Measurements from ENCODE around the gene PAX5. TPM values are rescaled to one million over a fixed set of nuclear protein-coding genes. Genes with fewer than 3 reads are reported as not detected.

Gene PAX5
- polyA plus RNA-seq, 3 donors, result 0.03 to 0.15 TPM; not detected in 1

DNA sequence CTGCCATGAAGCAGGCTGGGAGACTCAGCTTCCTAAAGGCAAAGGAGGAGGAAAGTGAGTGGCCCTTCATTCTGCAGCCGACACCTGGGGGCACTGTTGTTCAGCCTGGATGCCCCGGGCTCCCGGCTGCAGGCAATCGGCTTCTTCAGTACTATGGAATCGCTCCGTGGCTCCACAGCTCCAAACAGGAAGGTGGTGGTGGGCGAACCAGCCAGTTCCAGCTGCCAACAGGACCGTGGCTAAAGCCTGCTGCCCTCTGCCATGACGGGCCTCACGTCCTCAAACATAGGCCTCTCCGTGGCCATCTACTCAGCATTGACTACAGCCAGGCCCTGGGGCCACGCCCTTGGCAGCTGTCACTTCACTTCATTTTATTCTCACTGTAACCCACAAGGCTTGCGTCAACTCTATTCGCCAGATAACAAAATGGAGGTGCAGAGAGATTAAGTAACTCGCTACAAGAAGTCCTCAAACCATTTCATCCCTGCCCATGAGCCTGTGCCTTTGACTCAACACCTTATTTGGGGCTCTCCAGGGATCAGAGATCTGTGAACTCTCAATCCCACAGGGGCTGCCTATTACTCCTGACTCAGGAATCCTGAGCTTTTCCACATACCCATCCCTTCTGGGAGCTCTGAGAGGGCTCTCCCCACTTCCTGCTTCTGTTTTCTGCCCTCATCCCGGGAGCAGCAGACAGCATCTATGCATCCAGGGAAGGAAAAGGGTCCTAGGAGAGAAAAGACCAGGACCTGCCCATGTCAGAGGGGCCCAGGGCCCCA lies 38.0 kb downstream of the PAX5 start:
- Mint-ChIP-seq H3K9me3 (peaks cover 7 to 10% (median 8%) of the 10 kb centered on the region in 7 donors), H3K27ac (peak overlapping the region in 1 of 7 donors; percentile 50), H3K4me1 (peaks cover 5% of the 10 kb centered on the region), H3K36me3 (peaks cover 0 to 3% of the 10 kb centered on the region in 2 donors), H3K4me3 (peak overlapping the region; percentile 64 to 81), H3K27me3 (ENCODE audit: low read depth in 3 of 3) (peaks cover 27 to 49% (median 28%) of the 10 kb centered on the region in 3 donors)
- H4K20me1 ChIP-seq (ENCODE audit: insufficient read depth, low read length), result no peaks in the 10 kb centered on the region
- WGBS (ENCODE audit: insufficient coverage), result 13% methylated on average over 7 of the region's 16 CpGs
- no peaks in the 10 kb centered on the region for H3K4me1 ChIP-seq (ENCODE audit: control insufficient read depth in 1 of 2, insufficient read depth in 2 of 2, low read length in 2 of 2)
- no peak overlapping the region for H3K9ac ChIP-seq (ENCODE audit: insufficient read depth, low read length, poor library complexity, severe bottlenecking)
- H2AFZ ChIP-seq (ENCODE audit: insufficient read depth, low read depth, low read length, poor library complexity, severe bottlenecking), result peak overlapping the region; percentile 56
- DNase-seq, result peak in 2 of 3 donors; percentile 1 to 15
- H3K36me3 ChIP-seq (replicated peaks in 1 of 2; ENCODE audit: control insufficient read depth in 1 of 2, insufficient read depth in 2 of 2, low read length in 2 of 2), result no peaks in the 10 kb centered on the region
- intact Hi-C loops (cut with micrococcal nuclease), result no loop called here
- H3K9me3 ChIP-seq (replicated peaks in 1 of 2; ENCODE audit: control insufficient read depth in 1 of 2, insufficient read depth in 1 of 2, low read length in 2 of 2), result peaks cover 6 to 7% of the 10 kb centered on the region in 2 donors
- TF ChIP-seq, protein P1, sequence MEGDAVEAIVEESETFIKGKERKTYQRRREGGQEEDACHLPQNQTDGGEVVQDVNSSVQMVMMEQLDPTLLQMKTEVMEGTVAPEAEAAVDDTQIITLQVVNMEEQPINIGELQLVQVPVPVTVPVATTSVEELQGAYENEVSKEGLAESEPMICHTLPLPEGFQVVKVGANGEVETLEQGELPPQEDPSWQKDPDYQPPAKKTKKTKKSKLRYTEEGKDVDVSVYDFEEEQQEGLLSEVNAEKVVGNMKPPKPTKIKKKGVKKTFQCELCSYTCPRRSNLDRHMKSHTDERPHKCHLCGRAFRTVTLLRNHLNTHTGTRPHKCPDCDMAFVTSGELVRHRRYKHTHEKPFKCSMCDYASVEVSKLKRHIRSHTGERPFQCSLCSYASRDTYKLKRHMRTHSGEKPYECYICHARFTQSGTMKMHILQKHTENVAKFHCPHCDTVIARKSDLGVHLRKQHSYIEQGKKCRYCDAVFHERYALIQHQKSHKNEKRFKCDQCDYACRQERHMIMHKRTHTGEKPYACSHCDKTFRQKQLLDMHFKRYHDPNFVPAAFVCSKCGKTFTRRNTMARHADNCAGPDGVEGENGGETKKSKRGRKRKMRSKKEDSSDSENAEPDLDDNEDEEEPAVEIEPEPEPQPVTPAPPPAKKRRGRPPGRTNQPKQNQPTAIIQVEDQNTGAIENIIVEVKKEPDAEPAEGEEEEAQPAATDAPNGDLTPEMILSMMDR (IDR thresholded peaks at IDR 0.05), result peak; percentile 43
- H3K4me3 ChIP-seq (replicated peaks in 1 of 3; ENCODE audit: low read depth in 2 of 3, low read length in 3 of 3), result no peak overlapping the region
- H3K79me2 ChIP-seq (ENCODE audit: insufficient read depth, low read length), result no peaks in the 10 kb centered on the region
- H3K27ac ChIP-seq (ENCODE audit: low read depth in 1 of 2, low read length in 2 of 2), result no peak overlapping the region
- peak overlapping the region; percentile 59 for H3K4me2 ChIP-seq (replicated peaks; ENCODE audit: extremely low read depth, low read length, poor library complexity, severe bottlenecking)
- H3K27me3 ChIP-seq (ENCODE audit: control insufficient read depth in 2 of 2, insufficient read depth in 2 of 2, low read length in 2 of 2), result peaks cover 0 to 17% of the 10 kb centered on the region in 2 donors

DNA sequence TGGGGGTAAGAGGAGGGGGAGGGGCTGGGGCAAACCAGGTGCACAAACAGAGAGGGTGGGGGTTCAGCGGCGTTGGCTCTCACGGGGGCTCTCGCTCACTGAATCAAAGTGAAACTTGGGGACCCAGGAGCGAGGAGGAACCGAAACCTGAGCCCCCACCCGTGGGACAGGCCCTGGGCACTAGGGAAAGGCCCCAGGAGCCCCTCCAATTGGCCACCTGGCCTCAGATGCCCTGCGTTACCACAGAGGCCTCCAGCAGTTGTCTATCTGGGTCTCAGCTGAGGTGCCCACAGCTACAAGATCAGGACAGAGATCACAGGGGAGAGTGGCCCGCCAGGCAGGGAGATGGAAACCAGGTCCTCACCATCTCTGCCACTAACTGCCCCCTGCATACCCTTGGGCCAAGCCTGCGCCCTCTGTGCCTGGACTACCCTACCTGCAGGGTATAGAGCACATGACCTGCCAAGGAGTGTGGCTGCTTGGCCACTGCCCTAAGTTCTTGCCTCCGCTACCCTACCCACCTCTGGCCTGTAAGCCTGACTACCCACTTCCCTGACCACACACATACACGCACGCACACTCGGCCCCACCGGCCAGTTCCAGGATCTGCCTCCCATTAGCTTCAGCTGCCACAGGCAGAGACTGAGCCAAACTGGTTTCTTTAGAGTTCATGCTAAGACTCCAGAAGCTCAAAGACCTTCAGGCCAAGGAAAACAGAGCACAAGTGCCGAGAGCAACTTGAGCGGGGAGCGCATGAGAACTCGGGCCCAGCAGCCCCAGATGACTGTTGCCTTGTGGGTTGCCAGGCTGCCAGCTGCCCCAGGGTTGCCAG lies 39.9 kb downstream of the PAX5 start:
- H3K27ac ChIP-seq (ENCODE audit: low read depth in 1 of 2, low read length in 2 of 2), result no peak overlapping the region
- H3K36me3 ChIP-seq (replicated peaks in 1 of 2; ENCODE audit: control insufficient read depth in 1 of 2, insufficient read depth in 2 of 2, low read length in 2 of 2), result no peaks in the 10 kb centered on the region
- Mint-ChIP-seq H3K4me3 (no peak overlapping the region), H3K4me1 (peaks cover 5% of the 10 kb centered on the region), H3K27me3 (ENCODE audit: low read depth in 3 of 3) (peaks cover 23 to 49% (median 25%) of the 10 kb centered on the region in 3 donors), H3K9me3 (peaks cover 15 to 25% (median 19%) of the 10 kb centered on the region in 7 donors), H3K36me3 (peaks cover 0 to 3% of the 10 kb centered on the region in 2 donors), H3K27ac (peak overlapping the region in 1 of 7 donors; percentile 58)
- no peak overlapping the region for H3K4me3 ChIP-seq (replicated peaks in 1 of 3; ENCODE audit: low read depth in 2 of 3, low read length in 3 of 3)
- no peaks in the 10 kb centered on the region for H4K20me1 ChIP-seq (ENCODE audit: insufficient read depth, low read length)
- H2AFZ ChIP-seq (ENCODE audit: insufficient read depth, low read depth, low read length, poor library complexity, severe bottlenecking), result no peak overlapping the region
- peaks cover 10 to 17% of the 10 kb centered on the region in 2 donors for H3K27me3 ChIP-seq (ENCODE audit: control insufficient read depth in 2 of 2, insufficient read depth in 2 of 2, low read length in 2 of 2)
- no peak overlapping the region for H3K9ac ChIP-seq (ENCODE audit: insufficient read depth, low read length, poor library complexity, severe bottlenecking)
- peaks cover 18 to 26% of the 10 kb centered on the region in 2 donors for H3K9me3 ChIP-seq (replicated peaks in 1 of 2; ENCODE audit: control insufficient read depth in 1 of 2, insufficient read depth in 1 of 2, low read length in 2 of 2)
- TF ChIP-seq, protein P1 (IDR thresholded peaks at IDR 0.05), result no peak
- no peak overlapping the region for H3K4me2 ChIP-seq (replicated peaks; ENCODE audit: extremely low read depth, low read length, poor library complexity, severe bottlenecking)
- no peaks in the 10 kb centered on the region for H3K79me2 ChIP-seq (ENCODE audit: insufficient read depth, low read length)
- intact Hi-C loops (cut with micrococcal nuclease), result no loop called here
- WGBS (ENCODE audit: insufficient coverage), result 82% methylated on average over 19 of the region's 19 CpGs
- no peak for DNase-seq
- H3K4me1 ChIP-seq (ENCODE audit: control insufficient read depth in 1 of 2, insufficient read depth in 2 of 2, low read length in 2 of 2), result no peaks in the 10 kb centered on the region
